ENCODE data around the gene DNAH3.
"Not testable (repeated sequence)": the region's sequence is repeated elsewhere in the genome, so short reads cannot be mapped to it uniquely, and the experiment has no call there.

The DNAH3 gene

DNA sequence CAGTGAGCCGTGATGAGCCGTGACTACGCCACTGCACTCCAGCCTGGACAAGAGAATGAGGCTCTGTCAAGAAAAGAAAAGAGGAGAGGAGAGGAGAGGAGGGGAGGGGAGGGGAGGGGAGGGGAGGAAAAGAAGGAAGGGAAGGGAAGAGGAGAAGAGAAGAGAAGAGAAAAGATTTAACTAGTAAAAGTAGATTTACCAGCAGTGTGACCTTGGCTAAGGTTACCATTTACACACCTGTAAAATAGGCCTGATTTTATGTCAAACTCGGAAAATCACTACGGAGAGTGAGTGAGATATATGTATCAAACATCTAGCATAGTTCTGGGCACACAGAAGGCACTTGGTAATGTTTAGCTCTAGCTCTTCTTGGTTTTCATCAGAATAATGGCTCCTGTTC is 140.8 kb downstream of the DNAH3 start:
- DNase-seq (ENCODE audit: low read depth in 2 of 3, low spot score in 1 of 3), result no peak

DNA sequence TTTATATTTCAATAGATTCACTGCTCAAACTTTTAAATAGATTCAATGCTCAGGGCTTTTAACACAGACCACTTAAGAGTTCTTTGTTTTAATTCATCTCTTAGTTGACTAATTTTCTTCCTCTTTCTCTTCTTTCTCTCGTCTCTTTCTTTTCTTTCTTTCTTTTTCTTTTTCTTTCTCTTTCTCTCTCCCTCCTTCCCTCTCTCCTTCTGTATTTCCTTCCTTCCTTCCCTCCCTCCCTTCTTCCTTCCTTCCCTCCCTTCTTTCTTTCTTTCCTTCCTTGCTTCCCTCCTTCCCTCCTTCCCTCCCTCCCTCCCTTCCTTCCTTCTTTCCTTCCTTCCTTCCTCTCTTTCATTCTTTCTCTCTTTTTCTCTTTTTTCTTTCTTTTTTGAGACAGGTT is 145.6 kb downstream of the DNAH3 start:
- DNase-seq (ENCODE audit: low read depth in 2 of 3, low spot score in 1 of 3), result no peak

DNA sequence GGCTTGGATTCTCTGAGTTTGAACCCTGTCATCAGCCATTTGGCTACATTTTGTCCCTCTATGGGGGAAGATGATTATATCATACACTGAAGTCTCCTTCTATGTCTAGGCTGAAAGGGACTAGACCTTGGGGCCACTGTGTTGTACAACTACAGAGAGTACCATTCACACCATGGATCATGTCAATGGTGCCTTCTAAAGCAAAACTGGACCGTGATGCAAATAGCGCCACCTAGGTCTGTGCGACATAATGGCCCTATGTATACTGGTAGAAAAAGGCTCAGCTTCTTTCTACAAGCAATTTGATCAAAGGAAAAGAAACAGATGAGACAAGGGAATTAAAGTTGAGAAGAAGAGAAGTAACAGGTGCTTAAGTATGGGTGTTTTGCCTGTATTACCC is 149.4 kb downstream of the DNAH3 start:
- DNase-seq (ENCODE audit: low read depth in 2 of 3, low spot score in 1 of 3), result peak in 2 of 3 donors; percentile 8 to 25

DNA sequence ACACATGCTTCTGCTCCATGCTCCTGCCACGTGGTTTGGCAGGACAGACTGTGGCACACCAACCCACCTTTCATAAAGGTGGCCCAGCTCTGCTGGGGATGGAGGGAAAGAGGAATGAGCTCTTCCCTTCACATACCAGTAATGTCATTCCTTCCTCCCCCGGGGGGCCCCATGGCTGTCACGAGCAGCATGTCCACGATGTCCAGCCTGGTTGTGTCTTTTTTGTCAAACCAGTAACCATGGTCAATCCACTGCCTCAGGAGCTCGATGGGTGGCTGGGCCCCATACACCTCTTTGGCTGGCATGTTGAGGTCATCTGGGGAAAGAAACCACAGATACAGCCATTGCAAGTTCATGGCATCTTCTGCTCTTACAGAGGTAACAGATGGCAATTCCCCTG is 153.5 kb downstream of the DNAH3 start:
- DNase-seq (ENCODE audit: low read depth in 2 of 3, low spot score in 1 of 3), result no peak

DNA sequence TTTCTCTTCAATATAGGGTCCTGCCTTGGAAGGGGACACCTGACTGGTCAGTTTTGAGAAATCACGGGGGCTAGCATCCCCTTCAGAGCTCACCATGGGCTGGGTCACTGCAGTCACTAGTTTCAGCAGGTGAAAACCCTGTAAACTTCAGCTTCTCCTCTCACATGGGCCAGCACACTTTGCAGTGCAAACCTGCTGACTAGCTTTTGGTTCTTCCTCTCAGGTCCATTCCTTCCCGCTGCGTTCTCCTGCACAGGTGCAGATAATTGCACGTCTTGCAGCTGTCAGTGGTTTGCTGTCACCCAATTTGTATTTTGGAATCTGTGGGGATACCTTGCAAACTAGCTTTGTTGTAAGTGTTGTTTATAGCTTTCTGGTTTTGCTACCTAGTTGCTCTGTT is 154.9 kb downstream of the DNAH3 start:
- DNase-seq (ENCODE audit: low read depth in 2 of 3, low spot score in 1 of 3), result no peak

DNA sequence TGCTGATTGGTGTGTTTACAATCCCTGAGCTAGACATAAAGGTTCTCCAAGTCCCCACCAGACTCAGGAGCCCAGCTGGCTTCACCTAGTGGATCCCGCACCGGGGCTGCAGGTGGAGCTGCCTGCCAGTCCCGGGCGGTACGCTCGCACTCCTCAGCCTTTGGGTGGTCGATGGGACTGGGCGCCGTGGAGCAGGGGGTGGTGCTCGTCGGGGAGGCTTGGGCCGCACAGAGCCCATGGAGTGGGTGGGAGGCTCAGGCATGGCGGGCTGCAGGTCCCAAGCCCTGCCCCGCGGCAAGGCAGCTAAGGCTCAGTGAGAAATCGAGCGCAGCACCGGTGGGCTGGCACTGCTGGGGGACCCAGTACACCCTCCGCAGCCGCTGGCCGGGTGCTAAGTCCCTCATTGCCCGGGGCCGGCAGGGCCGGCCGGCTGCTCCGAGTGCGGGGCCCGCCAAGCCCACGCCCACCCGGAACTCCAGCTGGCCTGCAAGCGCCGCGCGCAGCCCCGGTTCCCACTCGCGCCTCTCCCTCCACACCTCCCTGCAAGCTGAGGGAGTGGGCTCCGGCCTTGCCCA is 161.1 kb downstream of the DNAH3 start:
- DNase-seq (ENCODE audit: low read depth in 2 of 3, low spot score in 1 of 3), result not testable (repeated sequence)

DNA sequence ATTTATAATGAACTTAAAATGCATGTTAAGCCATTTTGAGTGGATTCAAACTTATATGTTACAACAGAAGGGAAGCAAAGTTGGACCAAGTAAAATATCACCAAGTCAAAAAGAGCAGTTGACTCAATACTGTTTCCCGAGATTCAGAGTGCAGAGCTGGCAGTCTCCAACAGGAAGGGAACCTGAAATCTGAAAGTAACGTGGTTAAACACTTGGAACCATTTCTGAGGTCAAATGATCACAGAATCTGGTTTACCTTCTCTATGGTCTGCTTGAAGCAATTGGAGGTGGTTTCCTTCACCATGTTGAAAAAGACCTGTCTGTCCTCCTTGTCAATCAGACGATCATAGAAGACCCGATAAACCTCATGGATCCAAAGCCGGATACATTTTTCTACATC is 163.6 kb downstream of the DNAH3 start:
- DNase-seq (ENCODE audit: low read depth in 2 of 3, low spot score in 1 of 3), result no peak

DNA sequence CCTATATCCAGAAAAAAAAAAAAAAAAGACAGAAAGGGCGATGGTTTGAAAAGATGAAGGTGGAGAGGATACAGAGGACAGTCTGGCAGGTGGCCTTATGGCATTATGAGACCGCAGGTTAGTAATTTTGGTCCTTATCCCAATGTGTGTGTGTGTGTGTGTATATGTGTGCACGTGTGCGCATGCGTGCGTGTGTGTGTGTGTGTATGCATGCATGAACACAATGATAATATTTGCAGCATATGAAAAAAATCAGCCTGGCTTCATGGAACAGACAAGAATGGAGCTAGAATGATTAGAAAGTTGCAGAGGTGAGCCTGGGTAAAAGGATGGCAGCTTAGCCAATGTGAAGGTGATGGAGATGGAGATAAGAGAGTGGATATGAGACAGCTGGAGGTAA is 166.6 kb downstream of the DNAH3 start:
- DNase-seq (ENCODE audit: low read depth in 2 of 3, low spot score in 1 of 3), result no peak

DNA sequence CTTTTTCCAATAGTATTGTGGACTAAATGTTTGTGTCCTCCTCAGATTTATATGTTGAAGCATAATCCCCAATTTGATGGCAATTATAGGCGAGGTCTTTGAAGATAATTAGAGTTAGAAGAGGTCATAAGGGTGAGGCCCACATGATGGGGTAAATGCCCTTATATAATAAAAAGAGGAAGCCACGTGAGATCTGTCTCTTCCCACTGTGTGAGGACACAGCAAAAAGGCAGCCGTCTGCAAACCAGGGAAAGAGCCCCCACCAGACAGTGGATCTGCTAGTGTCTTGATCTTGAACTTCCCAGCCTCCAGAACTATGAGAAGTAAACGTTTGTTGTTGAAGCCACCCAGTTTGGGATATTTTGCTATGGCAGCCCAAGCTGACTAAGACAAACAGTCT is 174.1 kb downstream of the DNAH3 start:
- DNase-seq (ENCODE audit: low read depth in 2 of 3, low spot score in 1 of 3), result no peak

DNA sequence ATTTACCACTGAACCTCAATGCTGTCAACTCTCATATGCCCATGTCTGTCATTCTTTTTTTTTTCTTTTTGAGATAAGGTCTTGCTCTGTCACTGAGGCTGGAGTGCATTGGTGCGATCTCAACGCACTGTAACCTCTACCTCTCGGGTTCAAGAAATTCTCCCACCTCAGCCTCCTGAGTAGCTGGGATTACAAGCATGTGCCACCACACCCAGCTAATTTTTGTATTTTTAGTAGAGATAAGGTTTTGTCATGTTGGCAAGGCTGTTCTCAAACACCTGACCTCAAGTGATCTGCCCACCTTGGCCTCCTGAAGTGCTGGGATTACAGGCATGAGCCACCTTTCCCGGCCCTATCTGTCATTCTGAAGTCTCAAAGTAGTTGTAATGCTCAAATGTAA is 177.4 kb downstream of the DNAH3 start:
- DNase-seq (ENCODE audit: low read depth in 2 of 3, low spot score in 1 of 3), result not testable (repeated sequence)

DNA sequence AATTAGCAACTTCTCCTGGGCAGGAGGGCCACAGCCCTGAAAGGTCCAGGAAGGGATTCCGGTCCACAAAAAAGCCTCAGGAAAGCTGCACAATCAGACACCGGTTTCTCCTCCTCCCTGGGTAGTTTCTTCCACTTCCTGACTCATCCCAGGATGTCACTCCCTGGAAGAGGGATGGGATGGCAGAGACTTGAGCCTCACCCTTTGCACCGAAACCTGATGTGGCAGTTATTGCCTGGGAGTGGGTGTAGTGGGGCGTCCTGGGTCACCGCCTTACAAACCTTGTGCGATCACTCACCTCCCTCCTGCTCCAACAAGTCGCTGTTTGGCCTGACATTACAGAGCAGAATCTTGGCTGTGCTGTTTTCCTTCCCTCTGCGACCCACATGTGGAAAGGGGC is 179.2 kb downstream of the DNAH3 start:
- DNase-seq (ENCODE audit: low read depth in 2 of 3, low spot score in 1 of 3), result no peak

DNA sequence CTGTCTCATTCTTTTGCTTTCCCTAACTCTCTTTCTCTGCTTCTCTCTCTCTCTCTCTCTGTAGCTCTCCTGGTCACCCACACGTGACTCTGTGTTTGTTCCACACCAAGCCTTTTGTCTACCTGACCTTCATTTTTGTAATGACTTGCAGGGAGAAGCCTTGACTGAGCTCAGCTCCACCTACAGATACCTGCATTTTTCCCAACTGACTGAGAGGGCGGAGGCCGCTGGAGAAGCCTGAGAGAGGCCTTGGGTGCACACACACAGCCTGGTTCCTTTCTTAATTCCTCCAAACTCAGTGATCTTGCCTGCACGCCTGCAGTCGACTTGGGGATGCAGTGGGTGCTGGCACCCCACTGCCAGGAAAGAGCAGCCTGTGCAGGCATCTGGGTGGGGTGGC is 181.3 kb downstream of the DNAH3 start:
- no peak for DNase-seq (ENCODE audit: low read depth in 2 of 3, low spot score in 1 of 3)

DNA sequence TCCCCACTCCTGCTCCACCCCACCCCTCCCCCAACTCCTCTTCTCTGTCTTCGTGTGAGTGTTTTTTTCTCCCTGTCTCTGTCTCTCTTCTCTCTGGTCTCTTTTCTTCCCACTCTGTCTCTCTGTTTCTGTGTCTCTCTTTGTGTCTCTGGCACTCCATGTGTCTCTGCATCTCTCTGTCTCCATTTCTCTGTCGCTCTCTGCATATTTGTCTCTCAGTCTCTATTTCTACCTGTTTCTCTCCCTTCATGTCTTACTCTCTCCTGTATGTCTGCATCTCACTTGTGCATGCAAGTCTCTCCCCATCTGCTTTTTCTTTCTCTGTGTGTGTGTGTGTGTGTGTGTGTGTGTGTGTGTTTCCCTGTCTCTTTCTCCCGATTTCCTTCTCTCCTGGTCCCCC is 181.9 kb downstream of the DNAH3 start:
- no peak for DNase-seq (ENCODE audit: low read depth in 2 of 3, low spot score in 1 of 3)

DNA sequence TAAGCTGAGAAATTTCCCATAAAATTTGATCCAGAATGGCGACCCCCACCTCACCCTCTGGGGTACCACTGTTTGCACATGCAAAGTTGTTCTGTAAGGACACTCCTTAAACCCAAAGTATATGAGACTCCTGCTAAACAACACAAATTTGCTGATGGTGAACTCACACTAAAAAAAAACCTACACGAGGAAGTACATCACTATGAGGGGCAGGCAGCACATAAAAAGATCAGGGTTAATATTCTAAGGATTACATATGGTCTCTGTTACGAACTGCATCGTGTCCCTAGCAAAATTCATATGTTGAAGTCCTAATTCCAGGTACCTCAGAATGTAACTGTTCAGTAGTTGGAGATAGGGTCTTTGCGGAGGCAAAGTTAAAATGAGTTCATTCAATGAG is 189.7 kb downstream of the DNAH3 start:
- DNase-seq (ENCODE audit: low read depth in 2 of 3, low spot score in 1 of 3), result no peak

DNA sequence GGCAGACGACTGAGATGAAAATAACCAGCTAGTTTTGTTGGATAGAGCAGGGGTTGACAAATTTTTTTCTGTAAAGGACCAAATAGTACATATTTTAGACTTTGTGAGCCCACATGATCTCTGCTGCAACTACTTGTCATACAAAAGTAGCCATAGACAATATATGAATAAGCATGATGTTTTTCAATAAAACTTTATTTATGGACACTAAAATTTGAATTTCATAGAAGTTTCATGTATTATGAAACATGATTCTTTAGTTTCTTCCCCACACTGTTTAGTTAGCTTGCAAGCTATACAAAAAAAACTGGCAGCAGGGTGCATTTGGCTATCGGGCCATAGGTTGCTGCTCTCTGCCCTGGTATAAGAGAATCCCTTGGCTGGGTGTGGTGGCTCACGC is 193.5 kb downstream of the DNAH3 start:
- no peak for DNase-seq (ENCODE audit: low read depth in 2 of 3, low spot score in 1 of 3)

DNA sequence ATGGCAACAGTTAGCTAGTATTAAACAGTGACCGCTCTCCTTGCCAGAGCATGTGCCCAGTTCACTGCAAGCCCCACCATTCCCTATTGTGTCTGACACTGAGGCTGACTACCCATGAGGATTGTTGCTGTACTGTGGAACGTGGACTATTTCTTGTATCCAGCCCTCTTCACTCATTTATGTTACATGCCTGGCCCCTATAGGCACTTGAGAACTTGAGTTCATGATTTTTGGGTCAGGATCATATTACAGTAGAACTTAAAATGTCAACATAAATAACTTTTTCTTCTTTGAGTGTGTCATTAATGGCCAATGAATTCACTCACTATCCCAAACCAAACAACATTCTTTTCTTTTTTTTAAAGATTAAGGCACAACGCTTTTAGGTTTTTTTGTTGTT is 194.3 kb downstream of the DNAH3 start:
- no peak for DNase-seq (ENCODE audit: low read depth in 2 of 3, low spot score in 1 of 3)

DNA sequence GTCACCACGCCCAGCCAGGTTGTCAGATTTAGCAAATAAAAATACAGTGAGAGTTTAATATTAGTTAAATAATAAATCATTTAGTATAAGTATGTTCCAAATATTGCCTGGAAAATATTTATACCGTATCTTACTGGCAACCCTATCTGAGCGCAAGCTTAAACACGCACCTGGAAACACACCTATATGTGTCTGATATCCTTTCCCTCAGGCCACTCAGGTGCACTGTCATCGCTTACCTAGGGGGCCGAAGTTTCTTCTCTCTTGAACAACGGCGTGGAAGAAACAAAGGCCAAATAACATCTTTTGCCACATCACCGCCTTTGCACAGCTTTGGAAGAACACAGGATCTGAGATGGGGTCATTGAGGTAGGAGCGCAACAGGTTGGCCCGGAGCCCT is 196.1 kb downstream of the DNAH3 start:
- no peak for DNase-seq (ENCODE audit: low read depth in 2 of 3, low spot score in 1 of 3)

DNA sequence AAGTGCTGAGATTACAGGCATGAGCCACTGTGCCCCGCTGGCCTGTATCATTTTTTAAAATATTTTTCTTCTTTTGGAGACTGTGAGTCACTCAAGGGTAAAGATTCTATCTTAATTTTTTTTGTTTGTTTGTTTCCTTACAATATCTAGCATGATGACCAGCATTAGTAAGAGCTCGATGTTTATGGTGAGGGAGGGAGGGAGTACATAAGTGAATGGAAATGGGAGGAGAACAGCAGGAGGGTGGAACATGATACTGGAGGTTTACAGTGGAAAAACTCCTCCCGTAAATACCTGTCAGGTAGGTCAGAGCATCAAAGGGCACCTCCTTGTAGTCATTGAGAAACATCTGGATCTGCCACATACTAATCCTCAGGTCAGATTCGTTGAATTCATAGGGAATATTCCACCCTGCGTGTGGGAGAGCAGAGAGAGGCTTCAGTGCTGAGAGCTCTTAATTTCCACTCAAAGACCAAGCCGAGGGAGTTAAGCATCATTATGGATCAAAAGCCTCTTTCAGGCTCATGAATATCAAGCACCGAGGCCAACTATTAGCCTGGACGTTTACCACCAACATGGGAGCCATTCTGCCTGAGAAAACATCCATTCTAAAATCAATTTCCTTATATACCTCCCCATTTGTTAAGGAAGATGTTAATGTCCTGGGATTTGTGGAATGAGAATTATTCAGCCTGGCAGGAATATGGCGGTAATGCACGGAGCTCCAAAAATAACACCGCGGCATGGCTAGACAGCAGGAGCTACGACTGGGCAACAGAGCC is 198.3 kb downstream of the DNAH3 start:
- no peak for DNase-seq (ENCODE audit: low read depth in 2 of 3, low spot score in 1 of 3)

DNA sequence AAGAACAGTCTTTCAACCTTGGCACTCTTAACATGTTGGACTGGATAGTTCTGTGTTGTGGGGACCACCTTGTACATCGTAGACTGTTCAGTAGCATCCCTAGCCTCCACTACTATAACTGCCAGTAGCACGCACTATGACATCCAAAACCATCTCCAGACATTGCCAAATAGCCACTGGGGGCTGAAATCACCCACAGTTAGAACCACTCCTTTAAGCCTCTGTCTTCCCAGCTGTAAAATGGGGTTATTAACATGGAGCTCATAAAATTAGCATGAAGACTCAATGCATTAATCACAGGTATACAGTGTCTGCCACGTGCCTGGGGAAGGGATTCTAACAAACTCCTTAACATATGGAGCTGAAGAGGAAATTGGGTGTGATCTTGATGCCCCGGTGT is 200.4 kb downstream of the DNAH3 start:
- DNase-seq (ENCODE audit: low read depth in 2 of 3, low spot score in 1 of 3), result no peak

DNA sequence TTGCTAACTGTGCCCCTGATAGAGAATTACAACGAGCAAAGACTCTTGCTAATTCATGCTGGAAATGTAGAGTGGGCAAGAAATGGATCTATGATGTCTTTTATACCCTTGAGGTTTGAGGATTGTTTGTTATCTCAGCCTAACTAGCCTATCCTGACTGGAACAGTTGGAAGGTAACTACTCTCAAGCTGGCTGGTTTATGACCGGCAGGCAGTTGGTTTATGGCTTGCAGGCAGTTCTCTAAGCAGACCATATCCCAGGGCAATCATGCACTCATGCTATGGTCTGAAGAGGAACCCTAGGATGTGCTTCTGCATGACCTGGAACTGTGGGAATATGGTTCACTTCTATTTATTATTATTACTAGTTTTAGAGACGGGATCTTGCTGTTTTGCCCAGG is 201.0 kb downstream of the DNAH3 start:
- no peak for DNase-seq (ENCODE audit: low read depth in 2 of 3, low spot score in 1 of 3)

DNA sequence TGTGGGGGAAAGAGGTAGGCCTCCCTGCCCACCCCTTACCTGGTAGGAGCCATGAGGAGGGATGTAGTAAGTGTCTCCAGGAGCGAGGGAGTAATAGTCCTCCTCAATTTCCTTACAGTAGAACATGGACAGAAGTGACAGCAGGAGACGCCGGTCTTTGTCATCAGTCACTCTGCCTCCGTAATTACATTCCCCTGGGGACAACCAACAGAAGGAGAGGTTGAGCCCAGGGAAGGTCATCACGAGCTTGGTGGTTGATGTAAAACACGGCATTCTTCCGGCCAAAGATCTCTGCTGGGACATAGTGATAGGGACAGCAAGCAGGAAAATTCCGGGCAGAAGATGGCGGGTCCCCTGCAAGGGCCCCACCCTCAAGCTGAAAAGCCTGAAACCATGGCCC is 202.2 kb downstream of the DNAH3 start:
- no peak for DNase-seq (ENCODE audit: low read depth in 2 of 3, low spot score in 1 of 3)

DNA sequence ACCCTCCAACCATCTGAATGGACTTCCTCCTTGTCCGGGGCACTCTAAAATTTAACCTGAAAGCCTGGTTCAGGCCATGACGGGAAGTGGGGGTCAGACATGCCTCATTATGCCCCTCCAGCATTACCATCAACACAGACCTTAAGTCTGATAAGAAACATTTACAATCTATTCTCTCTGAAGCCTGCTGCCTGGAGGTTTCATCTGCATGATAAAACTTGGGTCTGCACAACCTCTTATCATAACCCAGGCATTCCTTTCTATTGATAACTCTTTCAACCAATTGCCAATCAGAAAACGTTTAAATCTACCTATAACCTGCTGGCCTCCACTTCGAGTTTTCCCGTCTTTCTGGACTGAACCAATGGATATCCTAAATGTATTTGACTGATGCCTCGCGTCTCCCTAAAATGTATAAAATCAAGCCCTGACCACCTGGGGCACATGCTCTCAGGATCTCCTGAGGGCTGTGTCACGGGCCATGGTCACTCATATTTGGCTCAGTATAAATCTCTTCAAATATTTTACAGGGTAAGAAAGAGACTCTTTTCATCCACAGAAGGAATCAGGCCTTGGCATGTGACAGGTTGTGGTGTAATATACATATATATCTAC is 204.5 kb downstream of the DNAH3 start:
- no peak for DNase-seq (ENCODE audit: low read depth in 2 of 3, low spot score in 1 of 3)

DNA sequence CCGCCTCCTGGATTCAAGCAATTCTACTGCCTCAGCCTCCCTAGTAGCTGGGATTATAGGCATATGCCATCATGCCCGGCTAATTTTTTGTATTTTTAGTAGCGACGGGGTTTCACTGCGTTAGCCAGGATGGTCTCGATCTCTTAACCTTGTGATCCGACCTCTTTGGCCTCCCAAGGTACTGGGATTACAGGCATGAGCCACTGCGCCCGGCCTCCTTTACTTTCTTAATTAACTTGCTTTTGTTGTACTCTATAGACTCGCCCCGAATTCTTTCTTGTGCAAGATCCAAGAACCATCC is 205.1 kb downstream of the DNAH3 start:
- not testable (repeated sequence) for DNase-seq (ENCODE audit: low read depth in 2 of 3, low spot score in 1 of 3)
